ENCODE data around the gene RHBDL1. TPM values are rescaled to one million over a fixed set of nuclear protein-coding genes. Genes with fewer than 3 reads are reported as not detected.

The RHBDL1 gene
- total RNA-seq, 1 experiment from 2014 or later: 1.7 TPM

DNA sequence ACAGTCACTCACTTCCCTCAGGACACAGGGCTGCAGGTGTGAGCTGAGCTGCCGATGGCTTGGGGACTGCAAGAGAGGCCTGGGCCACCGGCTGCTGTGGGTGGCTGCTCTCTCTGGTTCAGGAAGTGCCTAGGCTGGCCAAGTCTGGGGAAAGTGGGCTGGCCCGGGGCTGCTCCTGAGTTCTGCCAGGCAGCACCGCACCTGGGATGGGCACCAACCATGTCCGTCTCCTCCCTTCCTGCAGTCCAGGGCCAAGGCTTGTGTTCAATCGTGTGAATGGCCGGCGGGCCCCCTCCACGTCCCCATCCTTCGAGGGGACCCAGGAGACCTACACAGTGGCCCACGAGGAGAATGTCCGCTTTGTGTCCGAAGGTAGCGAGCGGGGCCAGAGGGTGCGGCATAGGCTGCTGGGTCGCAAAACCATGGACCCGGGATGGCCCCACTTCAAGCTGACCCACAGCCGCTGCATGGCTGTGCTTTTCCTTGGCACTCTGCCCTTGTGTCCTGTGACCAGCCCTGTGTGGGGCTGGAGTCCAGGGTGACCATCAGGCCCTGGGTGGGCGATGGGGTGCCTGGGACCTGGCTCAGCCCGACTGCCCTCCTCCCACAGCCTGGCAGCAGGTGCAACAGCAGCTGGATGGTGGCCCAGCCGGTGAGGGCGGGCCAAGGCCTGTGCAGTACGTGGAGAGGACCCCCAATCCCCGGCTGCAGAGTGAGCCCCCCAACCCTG lies 28.1 kb upstream of the RHBDL1 start:
- Histone ChIP-seq H3K79me2 (ENCODE audit: low read length) (peaks cover 41% of the 10 kb centered on the region), H3K4me1 (ENCODE audit: insufficient read depth, low read length) (peaks cover 42% of the 10 kb centered on the region), H3K4me2 (ENCODE audit: low read length) (no peak overlapping the region)

GRCh38 chr16:648071-648780 lies 27.2 kb upstream of the RHBDL1 start:
- H3K4me3 ChIP-seq (ENCODE audit: low read length): peak overlapping the region; percentile 62; the same call in 1 of the 2 replicates
- H3K79me2 ChIP-seq (ENCODE audit: low read length): peaks cover 32% of the 10 kb centered on the region
- ATAC-seq: no peak
- peaks cover 35% of the 10 kb centered on the region for H3K4me1 ChIP-seq (ENCODE audit: insufficient read depth, low read length)
- no peaks in the 10 kb centered on the region for H3F3A ChIP-seq (ENCODE audit: low read length, unreplicated experiment)
- H3K27ac ChIP-seq (ENCODE audit: low read length): no peak overlapping the region
- no peaks in the 10 kb centered on the region for H3K27me3 ChIP-seq (ENCODE audit: low read length)
- intact Hi-C loops (cut with micrococcal nuclease): no loop called here
- H3K36me3 ChIP-seq (ENCODE audit: low read depth, low read length): no peaks in the 10 kb centered on the region
- H3K9ac ChIP-seq (ENCODE audit: low read length): peak overlapping the region; percentile 83
- TF ChIP-seq CTCF (conservative IDR thresholded peaks at IDR 0.05; ENCODE audit: low read depth, low read length) (peak; percentile 41; the same call in 1 of the 2 replicates), EZH2 (IDR thresholded peaks at IDR 0.05; ENCODE audit: low read length, unreplicated experiment) (no peak), EZH2phosphoT487 (IDR thresholded peaks at IDR 0.05; ENCODE audit: borderline replicate concordance, low read length) (no peak)
- CTCF ChIA-PET: no interaction called here
- no peak overlapping the region for H2AFZ ChIP-seq (ENCODE audit: low read length)
- peak overlapping the region; percentile 81; the same call in 1 of the 2 replicates for H3K4me2 ChIP-seq (ENCODE audit: low read length)
- no peaks in the 10 kb centered on the region for H4K20me1 ChIP-seq (ENCODE audit: low read length)
- H3K9me2 ChIP-seq (replicated peaks; ENCODE audit: low read length): no peaks in the 10 kb centered on the region
- TSS peak; percentile 78 for BruUV-seq (replicated peaks)
- no peak for DNase-seq
- POLR2A ChIA-PET (ENCODE audit: unreplicated experiment): no interaction called here
- no peaks in the 10 kb centered on the region for H3K9me3 ChIP-seq (ENCODE audit: low read length)

More for the DNA sequence above, 28.1 kb upstream of the RHBDL1 start:
- no TSS peak for BruUV-seq (replicated peaks)
- Histone ChIP-seq H3K9ac (ENCODE audit: low read length) (no peak overlapping the region), H2AFZ (ENCODE audit: low read length) (no peak overlapping the region), H3K9me3 (ENCODE audit: low read length) (no peaks in the 10 kb centered on the region), H3K27me3 (ENCODE audit: low read length) (no peaks in the 10 kb centered on the region), H4K20me1 (ENCODE audit: low read length) (no peaks in the 10 kb centered on the region), H3K4me3 (ENCODE audit: low read length) (no peak overlapping the region), H3K36me3 (ENCODE audit: low read depth, low read length) (no peaks in the 10 kb centered on the region), H3K9me2 (replicated peaks; ENCODE audit: low read length) (no peaks in the 10 kb centered on the region), H3K27ac (ENCODE audit: low read length) (no peak overlapping the region), H3F3A (ENCODE audit: low read length, unreplicated experiment) (no peaks in the 10 kb centered on the region)
- ChIA-PET CTCF (no interaction called here), POLR2A (ENCODE audit: unreplicated experiment) (no interaction called here)
- DNase-seq (no peak), ATAC-seq (no peak)
- TF ChIP-seq EZH2phosphoT487 (IDR thresholded peaks at IDR 0.05; ENCODE audit: borderline replicate concordance, low read length) (no peak), CTCF (conservative IDR thresholded peaks at IDR 0.05; ENCODE audit: low read depth, low read length) (no peak), EZH2 (IDR thresholded peaks at IDR 0.05; ENCODE audit: low read length, unreplicated experiment) (no peak)
- intact Hi-C loops (cut with micrococcal nuclease): no loop called here

Measured in PC-3 (cell line).